K562 (cell line): ENCODE measurements around the gene CLK4. TPM values are rescaled to one million over a fixed set of nuclear protein-coding genes. Genes with fewer than 3 reads are reported as not detected.
A peak's percentile ranks its signal among the peaks of the same experiment; 100 is the strongest.

ENCODE experiments used
- ATAC-seq: fragments of 200-7000 bp; cut with Tn5 transposase; 3 replicates; pipeline ENCODE4 v1.9.1; 2020; ENCODE audit warnings: moderate library complexity
- BruUV-seq: library from RNA; stranded (reverse); fragments of 400-500 nt; replicated peaks from 2 replicates; lab custom pipeline; 2021; lab: Mats Ljungman, UMichigan
- CTCF ChIA-PET: fragments of 300-600 bp; formaldehyde crosslinking; extraction: SDS; loops from one replicate; lab custom pipeline; 2021; ENCODE audit warnings: low intra/inter-chr PET ratio; lab: Yijun Ruan, JAX
- POLR2A ChIA-PET: fragments of 300-600, 350-650 bp; sonication (Branson Sonifier 250); formaldehyde crosslinking; extraction: SDS; loops from one replicate; lab custom pipeline; 2021; ENCODE audit warnings: antibody characterized with exemption, inconsistent platforms; lab: Yijun Ruan, JAX
- DNase-seq, 4 experiments: peaks; one replicate each; pipeline versions ENCODE4 v3.0.0 to v3.0.0-alpha.2; 2011 to 2018; ENCODE audit warnings: low spot score in 3 of 4, mixed read lengths in 3 of 4; ENCODE audit errors: extremely low read depth in 1 of 4
- FAIRE-seq: peaks from 2 replicates; lab custom pipeline; 2011; peaks lifted over from hg19 to GRCh38; lab: Jason Lieb, UNC
- H2AFZ ChIP-seq: 2 replicates; pipeline ENCODE4 v1.6.0; 2011; ENCODE audit warnings: low read depth, low read length, control low read depth, inconsistent platforms
- H3K27ac ChIP-seq: fragments of 200-600 bp; 3 replicates; pipeline ENCODE4 v1.8.0; 2011; ENCODE audit warnings: low read depth, mild to moderate bottlenecking, control low read depth, inconsistent platforms, low read length, moderate library complexity, mixed read lengths; ENCODE audit errors: extremely low read depth
- H3K27me3 ChIP-seq, 2 experiments: fragments of 300-600 bp in 1 of 2; 2 replicates in 1 of 2; 3 replicates in 1 of 2; pipeline versions ENCODE4 v1.6.0 to v1.8.0; 2011; ENCODE audit warnings: inconsistent platforms in 2 of 2, low read length in 2 of 2, mild to moderate bottlenecking in 1 of 2, mixed read lengths in 1 of 2, moderate library complexity in 1 of 2; ENCODE audit not compliant: control insufficient read depth in 2 of 2, insufficient read depth in 2 of 2
- H3K36me3 ChIP-seq: fragments of 300-600 bp; 3 replicates; pipeline ENCODE4 v1.8.0; 2011; ENCODE audit warnings: mild to moderate bottlenecking, low read length, inconsistent platforms; ENCODE audit not compliant: control insufficient read depth, insufficient read depth
- H3K4me1 ChIP-seq, 2 experiments: fragments of 200-600 bp in 1 of 2; replicated peaks in 1 of 2; 2 replicates in 1 of 2; 3 replicates in 1 of 2; pipeline versions ENCODE4 v1.5.1 to v1.8.0; 2011; ENCODE audit warnings: inconsistent platforms in 2 of 2, low read length in 2 of 2, mild to moderate bottlenecking in 1 of 2, mixed read lengths in 1 of 2, moderate library complexity in 1 of 2; ENCODE audit not compliant: control insufficient read depth in 2 of 2, insufficient read depth in 2 of 2
- H3K4me2 ChIP-seq: 2 replicates; pipeline ENCODE4 v1.6.1; 2011; ENCODE audit warnings: low read length, control low read depth, inconsistent platforms, mixed read lengths; ENCODE audit not compliant: insufficient read depth
- H3K4me3 ChIP-seq: fragments of 200-600 bp; sonication (generic), shearing (Covaris generic); 2 replicates; pipeline ENCODE4 v1.5.1; 2016; ENCODE audit warnings: control low read depth, inconsistent platforms
- H3K79me2 ChIP-seq: fragments of 200-600 bp; 3 replicates; pipeline ENCODE4 v1.8.0; 2011; ENCODE audit warnings: low read length, inconsistent platforms; ENCODE audit not compliant: control insufficient read depth, insufficient read depth
- H3K9ac ChIP-seq, 2 experiments: 2 replicates each; pipeline versions ENCODE4 v1.6.0 to v1.6.1; 2011; ENCODE audit warnings: low read depth in 2 of 2, low read length in 2 of 2, control low read depth in 1 of 2, inconsistent platforms in 1 of 2, mild to moderate bottlenecking in 1 of 2, mixed read lengths in 1 of 2; ENCODE audit not compliant: insufficient read depth in 1 of 2
- H3K9me1 ChIP-seq: one replicate; pipeline ENCODE4 v1.6.0; 2011; ENCODE audit warnings: inconsistent platforms, mild to moderate bottlenecking, low read length, moderate library complexity; ENCODE audit not compliant: control insufficient read depth, insufficient read depth
- H3K9me3 ChIP-seq: replicated peaks from 2 replicates; pipeline ENCODE4 v1.5.1; 2011; ENCODE audit warnings: low read depth, low read length, inconsistent platforms; ENCODE audit not compliant: control insufficient read depth, insufficient read depth
- H4K20me1 ChIP-seq: replicated peaks from 2 replicates; pipeline ENCODE4 v1.6.1; 2011; ENCODE audit warnings: low read length, inconsistent platforms, mixed read lengths; ENCODE audit not compliant: control insufficient read depth, insufficient read depth
- CHD1 ChIP-seq: fragments of 200-600 bp; sonication (generic); IDR thresholded peaks from one replicate; pipeline ENCODE4 v1.6.1; 2012; ENCODE audit warnings: mild to moderate bottlenecking, moderate library complexity, low read length, inconsistent platforms
- FOS ChIP-seq: IDR thresholded peaks from 3 replicates; pipeline ENCODE4 v1.6.1; 2011; ENCODE audit not compliant: insufficient read length; ENCODE audit errors: extremely low read depth
- GTF2F1 ChIP-seq: IDR thresholded peaks from 2 replicates; pipeline ENCODE4 v1.6.1; 2011; ENCODE audit warnings: low read depth, low read length, improper control_type of control experiment
- HDAC6 ChIP-seq: IDR thresholded peaks from 2 replicates; pipeline ENCODE4 v1.6.1; 2012; ENCODE audit warnings: low read depth, mild to moderate bottlenecking, control low read depth, inconsistent platforms, low read length, moderate library complexity
- HLTF ChIP-seq: fragments of 450-650 bp; IDR thresholded peaks from 2 replicates; pipeline ENCODE4 v1.6.1; 2016
- NR2C2 ChIP-seq, 2 experiments: fragments of 200-800 bp in 1 of 2; sonication (Bioruptor generic) in 1 of 2; sonication (generic) in 1 of 2; formaldehyde crosslinking in 1 of 2; IDR thresholded peaks; 2 replicates each; pipeline versions ENCODE4 v1.6.1 to v1.8.0; 2016 to 2022; ENCODE audit warnings: mild to moderate bottlenecking in 1 of 2, missing compliant biosample characterization in 1 of 2, missing genetic modification characterization in 1 of 2, missing genetic modification reagents in 1 of 2
- TSC22D4 ChIP-seq: fragments of 450-650 bp; IDR thresholded peaks from 2 replicates; pipeline ENCODE4 v1.6.1; 2016; ENCODE audit warnings: missing genetic modification characterization, missing biosample characterization, control low read depth
- ZFP30 ChIP-seq: fragments of 250-450 bp; sonication (Bioruptor Pico); IDR thresholded peaks from 2 replicates; pipeline ENCODE4 v1.8.0; 2022; ENCODE audit warnings: moderate library complexity, mild to moderate bottlenecking, inconsistent platforms, borderline replicate concordance
- ZNF316 ChIP-seq: fragments of 450-650 bp; IDR thresholded peaks from 2 replicates; pipeline ENCODE4 v1.6.1; 2016
- WGBS: fragments of 100-300 bp; shearing (Covaris generic); methylation state at CpG from one replicate; pipeline ENCODE4 v1.1.6; 2016; ENCODE audit warnings: low coverage, mixed read lengths; ENCODE audit not compliant: insufficient coverage; ENCODE audit errors: missing lambda C conversion rate; 5-methylcytosine and 5-hydroxymethylcytosine counted together
- in situ Hi-C: fragments of 300-500 bp; cut with MboI; formaldehyde crosslinking; loops from 4 replicates; pipeline ENCODE4 v1.15.0; 2018; ENCODE audit warnings: inconsistent platforms, mixed read lengths
- intact Hi-C: fragments of 100-400 bp; cut with micrococcal nuclease; formaldehyde crosslinking; loops from 2 replicates; pipeline ENCODE4 v1.14.2; 2022
- polyA plus RNA-seq, 8 experiments: library from polyadenylated mRNA; depleted of rRNA in 4 of 8; stranded (reverse) in 5 of 8; unstranded in 3 of 8; fragments of >200 nt; fragmentation: Nextera tagmentation in 2 of 8; fragmentation: Illumina TruSeq in 1 of 8; extraction: Ambion mirVana in 2 of 8; extraction: Trizol in 1 of 8; gene quantifications; 2 replicates each; pipeline versions ENCODE4 v1.2.1 to v1.2.3, GENCODE V29; 2011 to 2014; ENCODE audit warnings: inconsistent platforms in 1 of 8, missing spikeins in 1 of 8
- total RNA-seq, 7 experiments: library from RNA; depleted of rRNA in 6 of 7; stranded (reverse); fragments of >200 nt in 6 of 7; fragmentation: Illumina TruSeq in 2 of 7; extraction: Trizol in 2 of 7; gene quantifications; 2 replicates each; pipeline versions ENCODE4 v1.2.1 to v1.2.3, GENCODE V29; 2011 to 2021; ENCODE audit warnings: low replicate concordance in 1 of 7

CLK4 gene
- total and polyA plus RNA-seq, 9 of the 15 experiments (the other 6 are each of a cell fraction or from before 2014, with no cell fraction given): 10.5 to 23.1 (median 13.9) TPM

- BruUV-seq: no TSS peak
- 6% methylated on average over 12 of the region's 12 CpGs for WGBS
- ChIA-PET POLR2A (no interaction called here), CTCF (no interaction called here)
- Histone ChIP-seq H3K4me3 (no peak overlapping the region), H3K9me3 (no peaks in the 10 kb centered on the region; the same call in 1 of the 2 replicates), H3K36me3 (no peaks in the 10 kb centered on the region), H3K9me1 (no peaks in the 10 kb centered on the region), H2AFZ (no peak overlapping the region), H4K20me1 (no peaks in the 10 kb centered on the region), H3K4me1 (peaks cover 0 to 3% of the 10 kb centered on the region in 2 experiments; a peak in 1 of 5 replicates), H3K27ac (no peak overlapping the region), H3K79me2 (no peaks in the 10 kb centered on the region), H3K9ac (no peak overlapping the region), H3K4me2 (no peak overlapping the region), H3K27me3 (peaks cover 6 to 38% of the 10 kb centered on the region in 2 experiments; a peak in 4 of 5 replicates)
- in situ Hi-C loops: no loop called here
- intact Hi-C loops: no loop called here
- FAIRE-seq: no peak
- no peak for ATAC-seq
- no peak for TF ChIP-seq CHD1
- no peak for TF ChIP-seq NR2C2 (CRISPR knock-in tag; IDR thresholded peaks at IDR 0.05)
- no peak for TF ChIP-seq NR2C2 (tag; IDR thresholded peaks at IDR 0.05)
- peak; percentile 44; the same call in 1 of the 2 replicates for TF ChIP-seq ZNF316
- no peak for TF ChIP-seq GTF2F1
- DNase-seq: no peak
Measured at GRCh38 chr5:178564811-178565550, 61.9 kb downstream of the CLK4 start.

- no peak for ATAC-seq
- no peak for TF ChIP-seq HDAC6
- no peak for TF ChIP-seq HLTF
- no peak for TF ChIP-seq TSC22D4 (tag)
- no peak for TF ChIP-seq ZFP30
- no peak for TF ChIP-seq FOS
Measured at GRCh38 chr5:178564397-178564796, 62.5 kb downstream of the CLK4 start.

More at GRCh38 chr5:178564397-178564796, 62.5 kb downstream of the CLK4 start:
- Histone ChIP-seq H3K4me2 (no peak overlapping the region), H4K20me1 (no peaks in the 10 kb centered on the region), H3K36me3 (no peaks in the 10 kb centered on the region), H3K9me3 (no peaks in the 10 kb centered on the region; the same call in 1 of the 2 replicates), H3K4me1 (peaks cover 0 to 3% of the 10 kb centered on the region in 2 experiments; a peak in 1 of 5 replicates), H2AFZ (no peak overlapping the region), H3K79me2 (no peaks in the 10 kb centered on the region), H3K4me3 (no peak overlapping the region), H3K9me1 (no peaks in the 10 kb centered on the region), H3K27me3 (peaks cover 8 to 39% of the 10 kb centered on the region in 2 experiments; a peak in 4 of 5 replicates), H3K27ac (no peak overlapping the region), H3K9ac (no peak overlapping the region)
- FAIRE-seq (no peak), DNase-seq (no peak)
- 2% methylated on average over 4 of the region's 4 CpGs for WGBS
- ChIA-PET CTCF (no interaction called here), POLR2A (no interaction called here)
- in situ Hi-C loops (no loop called here), intact Hi-C loops (no loop called here)
- BruUV-seq: no TSS peak
